ENCODE data around the gene PCDHGA9. TPM values are rescaled to one million over a fixed set of nuclear protein-coding genes. Genes with fewer than 3 reads are reported as not detected.
A peak's percentile ranks its signal among the peaks of the same experiment; 100 is the strongest.
"Not testable (repeated sequence)": the region's sequence is repeated elsewhere in the genome, so short reads cannot be mapped to it uniquely, and the experiment has no call there.

The PCDHGA9 gene
- total and polyA plus RNA-seq, 5 experiments from 2014 or later: 0.13 to 0.19 (median 0.14) TPM; not detected in 2

DNA sequence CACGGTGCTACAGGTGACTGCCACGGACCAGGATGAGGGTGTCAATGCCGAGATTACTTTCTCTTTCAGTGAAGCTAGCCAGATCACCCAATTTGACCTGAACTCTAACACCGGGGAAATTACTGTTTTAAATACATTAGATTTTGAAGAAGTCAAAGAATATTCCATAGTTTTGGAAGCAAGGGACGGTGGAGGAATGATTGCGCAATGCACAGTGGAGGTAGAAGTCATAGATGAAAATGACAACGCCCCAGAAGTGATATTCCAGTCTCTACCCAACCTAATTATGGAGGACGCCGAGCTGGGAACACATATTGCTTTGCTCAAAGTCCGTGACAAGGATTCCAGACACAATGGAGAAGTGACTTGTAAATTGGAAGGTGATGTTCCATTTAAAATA lies 13.9 kb upstream of the PCDHGA9 start:
- Mint-ChIP-seq H3K4me3 (peak overlapping the region in 2 of 10 donors; percentile 24 to 29), H3K36me3 (peaks cover 23 to 58% (median 34%) of the 10 kb centered on the region in 3 donors), H3K4me1 (peaks cover 0 to 2% (median 1%) of the 10 kb centered on the region in 4 donors), H3K9me3 (peaks cover 14 to 88% (median 51%) of the 10 kb centered on the region in 9 donors), H3K27me3 (peaks cover 40 to 89% (median 75%) of the 10 kb centered on the region in 5 donors), H3K27ac (peak overlapping the region in 1 of 10 donors; percentile 53)
- DNase-seq (no peak), ATAC-seq (no peak)
- POLR2A ChIA-PET: no interaction called here

DNA sequence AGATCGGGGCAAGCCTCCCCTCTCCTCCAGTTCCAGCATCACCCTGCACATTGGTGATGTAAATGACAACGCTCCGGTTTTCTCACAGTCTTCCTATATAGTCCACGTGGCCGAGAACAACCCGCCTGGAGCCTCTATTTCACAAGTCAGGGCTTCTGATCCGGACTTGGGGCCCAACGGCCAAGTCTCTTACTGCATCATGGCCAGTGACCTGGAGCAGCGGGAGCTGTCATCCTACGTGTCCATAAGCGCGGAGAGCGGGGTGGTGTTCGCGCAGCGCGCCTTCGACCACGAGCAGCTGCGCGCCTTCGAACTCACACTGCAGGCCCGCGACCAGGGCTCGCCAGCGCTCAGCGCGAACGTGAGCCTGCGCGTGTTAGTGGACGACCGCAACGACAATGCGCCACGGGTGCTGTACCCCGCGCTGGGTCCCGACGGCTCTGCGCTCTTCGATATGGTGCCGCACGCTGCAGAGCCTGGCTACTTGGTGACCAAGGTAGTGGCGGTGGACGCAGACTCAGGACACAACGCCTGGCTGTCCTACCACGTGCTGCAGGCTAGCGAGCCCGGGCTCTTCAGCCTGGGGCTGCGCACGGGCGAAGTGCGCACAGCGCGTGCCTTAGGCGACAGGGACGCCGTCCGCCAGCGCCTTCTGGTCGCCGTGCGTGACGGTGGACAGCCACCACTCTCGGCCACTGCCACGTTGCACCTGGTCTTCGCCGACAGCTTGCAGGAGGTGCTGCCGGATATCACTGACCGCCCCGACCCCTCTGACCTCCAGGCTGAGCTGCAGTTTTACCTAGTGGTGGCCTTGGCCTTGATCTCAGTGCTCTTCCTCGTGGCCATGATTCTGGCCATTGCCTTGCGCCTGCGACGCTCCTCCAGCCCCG lies 13.2 kb upstream of the PCDHGA9 start:
- DNase-seq: no peak
- H3K4me1 Mint-ChIP-seq: peaks cover 0 to 2% (median 1%) of the 10 kb centered on the region in 4 donors
- ATAC-seq: no peak
- no peak overlapping the region for H3K27ac Mint-ChIP-seq
- H3K9me3 Mint-ChIP-seq: peaks cover 14 to 87% (median 51%) of the 10 kb centered on the region in 9 donors
- H3K27me3 Mint-ChIP-seq: peaks cover 44 to 92% (median 74%) of the 10 kb centered on the region in 5 donors
- H3K36me3 Mint-ChIP-seq: peaks cover 23 to 57% (median 39%) of the 10 kb centered on the region in 3 donors
- H3K4me3 Mint-ChIP-seq: peak overlapping the region in 3 of 10 donors; percentile 29 to 71 (median 49)
- POLR2A ChIA-PET: no interaction called here

DNA sequence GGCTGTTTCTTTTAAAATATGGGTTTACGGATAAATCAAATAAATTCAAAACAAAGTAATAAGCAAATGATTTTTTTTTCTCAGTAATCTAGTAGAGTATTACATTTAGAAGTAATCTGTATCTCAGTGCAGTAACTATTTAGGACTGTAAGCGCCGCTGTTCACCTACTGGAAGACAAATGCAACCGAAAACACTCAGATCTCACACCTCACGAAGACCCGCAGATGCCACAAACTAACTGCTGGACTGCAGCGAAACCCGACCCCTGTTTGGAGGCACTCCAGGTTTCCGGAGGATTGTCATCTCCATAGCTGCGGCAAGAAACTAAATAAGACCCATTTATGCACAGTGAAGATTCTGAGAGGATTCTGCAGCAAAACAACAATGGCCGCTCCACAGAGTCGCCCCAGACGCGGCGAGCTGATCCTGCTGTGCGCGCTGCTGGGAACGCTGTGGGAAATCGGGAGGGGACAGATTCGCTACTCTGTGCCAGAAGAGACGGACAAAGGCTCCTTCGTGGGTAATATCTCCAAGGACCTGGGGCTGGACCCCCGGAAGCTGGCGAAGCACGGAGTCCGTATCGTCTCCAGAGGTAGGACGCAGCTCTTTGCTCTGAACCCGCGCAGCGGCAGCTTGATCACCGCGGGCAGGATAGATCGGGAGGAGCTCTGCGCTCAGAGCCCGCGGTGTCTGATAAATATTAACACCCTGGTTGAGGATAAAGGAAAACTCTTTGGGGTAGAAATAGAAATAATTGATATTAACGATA lies 10.0 kb upstream of the PCDHGA9 start, which contains the start of gene PCDHGA8:
TSS of gene PCDHGA8 (plus strand) at position 205 of the 770 bp plus-strand sequence. CDS start at position 386, 181 bp downstream.
- Mint-ChIP-seq H3K4me3 (peak within 1 kb of the TSS in 1 of 10 donors; percentile 52), H3K27me3 (peaks cover 41 to 87% (median 68%) of the 10 kb centered on the region in 5 donors), H3K36me3 (peaks cover 21 to 51% (median 35%) of the 10 kb centered on the region in 3 donors), H3K4me1 (peaks cover 0 to 2% (median 0%) of the 10 kb centered on the region in 4 donors), H3K27ac (peak within 1 kb of the TSS in 1 of 10 donors; percentile 67), H3K9me3 (peaks cover 0 to 83% (median 38%) of the 10 kb centered on the region in 9 donors)
- ATAC-seq: no peak
- POLR2A ChIA-PET: interaction anchor here (0.6 kb wide), 1 partner anchor 497 kb away, joined by 5 read pairs; no protein-coding TSS in a partner anchor
- no peak for DNase-seq

DNA sequence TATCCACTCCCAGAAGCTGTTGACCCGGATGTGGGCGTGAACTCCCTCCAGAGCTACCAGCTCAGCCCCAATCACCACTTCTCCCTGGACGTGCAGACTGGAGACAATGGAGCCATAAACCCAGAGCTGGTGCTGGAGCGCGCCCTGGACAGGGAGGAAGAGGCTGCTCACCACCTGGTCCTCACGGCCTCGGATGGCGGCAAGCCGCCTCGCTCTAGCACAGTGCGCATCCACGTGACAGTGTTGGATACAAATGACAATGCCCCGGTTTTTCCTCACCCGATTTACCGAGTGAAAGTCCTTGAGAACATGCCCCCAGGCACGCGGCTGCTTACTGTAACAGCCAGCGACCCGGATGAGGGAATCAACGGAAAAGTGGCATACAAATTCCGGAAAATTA lies 9.3 kb upstream of the PCDHGA9 start:
- Mint-ChIP-seq H3K27ac (no peak overlapping the region), H3K36me3 (peaks cover 20 to 50% (median 35%) of the 10 kb centered on the region in 3 donors), H3K9me3 (peaks cover 0 to 80% (median 38%) of the 10 kb centered on the region in 9 donors), H3K4me1 (peaks cover 0 to 2% (median 0%) of the 10 kb centered on the region in 4 donors), H3K4me3 (no peak overlapping the region), H3K27me3 (peaks cover 39 to 84% (median 66%) of the 10 kb centered on the region in 5 donors)
- POLR2A ChIA-PET: interaction anchor here (0.6 kb wide), 1 partner anchor 496 kb away, joined by 5 read pairs; no protein-coding TSS in a partner anchor
- DNase-seq (no peak), ATAC-seq (no peak)

DNA sequence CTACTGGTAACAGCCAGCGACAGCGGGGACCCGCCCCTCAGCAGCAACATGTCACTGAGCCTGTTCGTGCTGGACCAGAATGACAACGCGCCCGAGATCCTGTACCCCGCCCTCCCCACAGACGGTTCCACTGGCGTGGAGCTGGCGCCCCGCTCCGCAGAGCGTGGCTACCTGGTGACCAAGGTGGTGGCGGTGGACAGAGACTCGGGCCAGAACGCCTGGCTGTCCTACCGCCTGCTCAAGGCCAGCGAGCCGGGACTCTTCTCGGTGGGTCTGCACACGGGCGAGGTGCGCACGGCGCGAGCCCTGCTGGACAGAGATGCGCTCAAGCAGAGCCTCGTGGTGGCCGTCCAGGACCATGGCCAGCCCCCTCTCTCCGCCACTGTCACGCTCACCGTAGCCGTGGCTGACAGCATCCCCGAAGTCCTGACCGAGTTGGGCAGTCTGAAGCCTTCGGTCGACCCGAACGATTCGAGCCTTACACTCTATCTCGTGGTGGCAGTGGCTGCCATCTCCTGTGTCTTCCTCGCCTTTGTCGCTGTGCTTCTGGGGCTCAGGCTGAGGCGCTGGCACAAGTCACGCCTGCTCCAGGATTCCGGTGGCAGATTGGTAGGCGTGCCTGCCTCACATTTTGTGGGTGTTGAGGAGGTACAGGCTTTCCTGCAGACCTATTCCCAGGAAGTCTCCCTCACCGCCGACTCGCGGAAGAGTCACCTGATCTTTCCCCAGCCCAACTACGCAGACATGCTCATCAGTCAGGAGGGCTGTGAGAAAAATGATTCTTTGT lies 8.0 kb upstream of the PCDHGA9 start:
- H3K36me3 Mint-ChIP-seq: peaks cover 19 to 49% (median 37%) of the 10 kb centered on the region in 3 donors
- peak overlapping the region in 1 of 10 donors; percentile 24 for H3K27ac Mint-ChIP-seq
- peaks cover 40 to 83% (median 67%) of the 10 kb centered on the region in 5 donors for H3K27me3 Mint-ChIP-seq
- ATAC-seq, H3K4me1 Mint-ChIP-seq, DNase-seq, H3K4me3 Mint-ChIP-seq, POLR2A ChIA-PET: not testable (repeated sequence)
- peaks cover 0 to 77% (median 37%) of the 10 kb centered on the region in 9 donors for H3K9me3 Mint-ChIP-seq

DNA sequence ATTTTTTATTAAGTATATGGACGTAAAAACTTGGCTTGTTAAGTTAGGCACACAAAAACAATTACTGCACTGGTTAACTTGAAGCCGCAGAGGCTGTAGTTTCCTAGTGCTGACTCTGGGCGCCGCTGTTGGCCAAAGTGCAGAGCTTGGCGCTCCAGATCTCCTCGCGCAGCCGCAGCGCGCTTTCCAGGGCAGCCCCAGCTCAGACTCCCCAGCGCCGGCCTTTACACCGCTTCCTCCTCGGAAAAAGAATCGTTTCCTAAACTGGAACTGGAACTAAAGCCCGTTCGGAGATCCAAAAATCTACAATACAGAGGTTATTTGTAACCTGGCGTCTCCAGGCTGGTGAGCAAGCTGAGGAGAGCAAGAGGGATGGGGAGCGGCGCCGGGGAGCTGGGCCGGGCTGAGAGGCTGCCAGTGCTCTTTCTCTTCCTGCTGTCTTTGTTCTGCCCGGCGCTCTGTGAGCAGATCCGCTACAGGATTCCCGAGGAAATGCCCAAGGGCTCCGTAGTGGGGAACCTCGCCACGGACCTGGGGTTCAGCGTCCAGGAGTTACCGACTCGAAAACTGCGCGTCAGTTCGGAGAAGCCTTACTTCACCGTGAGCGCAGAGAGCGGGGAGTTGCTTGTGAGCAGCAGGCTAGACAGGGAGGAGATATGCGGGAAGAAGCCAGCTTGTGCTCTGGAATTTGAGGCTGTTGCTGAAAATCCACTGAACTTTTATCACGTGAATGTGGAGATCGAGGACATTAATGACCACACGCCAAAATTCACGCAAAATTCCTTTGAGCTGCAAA lies 4.6 kb upstream of the PCDHGA9 start, which contains the start of gene PCDHGB5:
TSS of gene PCDHGB5 (plus strand) at position 192 of the 796 bp plus-strand sequence. CDS start at position 373, 181 bp downstream.
- ATAC-seq: peak; percentile 84 to 85

DNA sequence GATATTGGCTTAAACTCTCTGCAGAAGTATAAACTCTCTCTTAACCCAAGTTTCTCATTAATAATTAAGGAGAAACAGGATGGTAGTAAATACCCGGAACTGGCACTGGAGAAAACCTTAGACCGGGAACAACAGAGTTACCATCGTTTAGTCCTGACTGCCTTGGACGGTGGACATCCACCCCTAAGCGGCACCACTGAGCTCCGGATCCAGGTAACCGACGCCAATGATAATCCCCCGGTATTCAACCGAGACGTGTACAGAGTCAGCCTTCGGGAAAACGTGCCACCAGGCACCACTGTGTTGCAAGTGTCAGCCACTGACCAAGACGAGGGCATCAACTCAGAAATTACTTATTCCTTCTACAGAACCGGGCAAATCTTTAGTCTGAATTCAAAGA lies 4.0 kb upstream of the PCDHGA9 start:
- DNase-seq: no peak
- peaks cover 0 to 71% (median 29%) of the 10 kb centered on the region in 9 donors for H3K9me3 Mint-ChIP-seq
- no peaks in the 10 kb centered on the region for H3K4me1 Mint-ChIP-seq
- H3K4me3 Mint-ChIP-seq: no peak overlapping the region
- peaks cover 40 to 80% (median 61%) of the 10 kb centered on the region in 5 donors for H3K27me3 Mint-ChIP-seq
- H3K36me3 Mint-ChIP-seq: peaks cover 18 to 48% (median 26%) of the 10 kb centered on the region in 3 donors
- no peak for ATAC-seq
- H3K27ac Mint-ChIP-seq: peak overlapping the region in 1 of 10 donors; percentile 79
- POLR2A ChIA-PET: no interaction called here

More for the DNA sequence above, 4.6 kb upstream of the PCDHGA9 start, which contains the start of gene PCDHGB5:
- Mint-ChIP-seq H3K36me3 (peaks cover 19 to 49% (median 29%) of the 10 kb centered on the region in 3 donors), H3K4me3 (peak within 1 kb of the TSS; percentile 38 to 67 (median 57)), H3K9me3 (peaks cover 0 to 71% (median 31%) of the 10 kb centered on the region in 9 donors), H3K27me3 (peaks cover 38 to 80% (median 58%) of the 10 kb centered on the region in 5 donors), H3K27ac (peak within 1 kb of the TSS in 1 of 10 donors; percentile 79)
- H3K4me1 Mint-ChIP-seq, POLR2A ChIA-PET: not testable (repeated sequence)
- peak in 4 of 10 donors; percentile 18 to 50 (median 34) for DNase-seq

DNA sequence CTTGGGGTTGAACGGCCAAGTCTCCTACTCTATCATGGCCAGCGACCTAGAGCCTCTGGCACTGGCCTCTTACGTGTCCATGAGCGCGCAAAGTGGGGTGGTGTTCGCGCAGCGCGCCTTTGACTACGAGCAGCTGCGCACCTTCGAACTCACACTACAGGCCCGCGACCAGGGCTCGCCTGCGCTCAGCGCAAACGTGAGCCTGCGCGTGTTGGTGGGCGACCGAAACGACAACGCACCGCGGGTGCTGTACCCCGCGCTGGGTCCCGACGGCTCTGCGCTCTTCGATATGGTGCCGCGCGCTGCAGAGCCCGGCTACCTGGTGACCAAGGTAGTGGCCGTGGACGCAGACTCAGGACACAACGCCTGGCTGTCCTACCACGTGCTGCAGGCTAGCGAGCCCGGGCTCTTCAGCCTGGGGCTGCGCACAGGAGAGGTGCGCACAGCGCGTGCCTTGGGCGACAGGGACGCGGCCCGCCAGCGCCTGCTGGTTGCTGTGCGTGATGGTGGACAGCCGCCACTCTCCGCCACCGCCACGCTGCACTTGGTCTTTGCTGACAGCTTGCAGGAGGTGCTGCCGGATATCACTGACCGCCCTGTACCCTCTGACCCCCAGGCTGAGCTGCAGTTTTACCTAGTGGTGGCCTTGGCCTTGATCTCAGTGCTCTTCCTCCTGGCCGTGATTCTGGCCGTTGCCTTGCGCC lies 2.9 kb upstream of the PCDHGA9 start:
- POLR2A ChIA-PET: no interaction called here
- Mint-ChIP-seq H3K4me3 (peak overlapping the region in 3 of 10 donors; percentile 7 to 36 (median 17)), H3K27ac (peak overlapping the region in 2 of 10 donors; percentile 21 to 33), H3K27me3 (peaks cover 42 to 80% (median 63%) of the 10 kb centered on the region in 5 donors), H3K4me1 (no peaks in the 10 kb centered on the region), H3K9me3 (peaks cover 0 to 72% (median 26%) of the 10 kb centered on the region in 9 donors), H3K36me3 (peaks cover 14 to 50% (median 29%) of the 10 kb centered on the region in 3 donors)
- ATAC-seq (no peak), DNase-seq (no peak)

DNA sequence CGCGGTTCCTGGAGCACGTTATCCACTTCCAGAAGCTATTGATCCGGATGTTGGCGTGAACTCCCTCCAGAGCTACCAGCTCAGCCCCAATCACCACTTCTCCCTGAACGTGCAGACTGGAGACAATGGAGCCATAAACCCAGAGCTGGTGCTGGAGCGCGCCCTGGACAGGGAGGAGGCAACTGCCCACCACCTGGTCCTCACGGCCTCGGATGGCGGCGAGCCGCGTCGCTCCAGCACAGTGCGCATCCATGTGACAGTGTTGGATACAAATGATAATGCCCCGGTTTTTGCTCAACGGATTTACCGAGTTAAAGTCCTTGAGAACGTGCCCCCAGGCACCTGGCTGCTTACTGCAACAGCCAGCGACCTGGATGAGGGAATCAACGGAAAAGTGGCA lies 809 bp downstream of the PCDHGA9 start:
- peaks cover 0 to 2% (median 2%) of the 10 kb centered on the region in 4 donors for H3K4me1 Mint-ChIP-seq

DNA sequence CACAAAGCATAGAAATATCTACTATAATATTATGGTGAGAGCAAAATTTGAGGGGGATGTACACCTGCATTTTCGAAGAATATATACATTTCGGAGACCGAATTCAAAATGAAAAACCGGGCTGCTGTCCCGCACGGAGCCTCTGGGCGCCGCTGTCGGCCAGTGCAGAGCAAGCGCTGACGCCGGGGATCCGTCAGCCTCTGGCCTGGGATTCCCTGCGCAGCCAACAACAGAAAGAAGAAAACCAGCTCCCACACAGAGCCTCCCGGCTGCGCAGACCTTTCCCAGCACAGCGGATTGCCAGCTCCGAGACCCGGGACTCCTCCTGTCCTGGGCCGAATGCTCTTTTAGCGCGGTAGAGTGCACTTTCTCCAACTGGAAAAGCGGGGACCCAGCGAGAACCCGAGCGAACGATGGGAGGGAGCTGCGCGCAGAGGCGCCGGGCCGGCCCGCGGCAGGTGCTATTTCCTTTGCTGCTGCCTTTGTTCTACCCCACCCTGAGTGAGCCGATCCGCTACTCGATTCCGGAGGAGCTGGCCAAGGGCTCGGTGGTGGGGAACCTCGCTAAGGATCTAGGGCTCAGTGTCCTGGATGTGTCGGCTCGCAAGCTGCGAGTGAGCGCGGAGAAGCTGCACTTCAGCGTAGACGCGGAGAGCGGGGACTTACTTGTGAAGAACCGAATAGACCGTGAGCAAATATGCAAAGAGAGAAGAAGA lies 5.4 kb downstream of the PCDHGA9 start, which contains the start of gene PCDHGB6:
TSS of gene PCDHGB6 (plus strand) at position 232 of the 716 bp plus-strand sequence. CDS start at position 414, 182 bp downstream.
- DNase-seq (peak in 4 of 10 donors; percentile 28 to 38 (median 33)), ATAC-seq (peak; percentile 67 to 71)
- POLR2A ChIA-PET, H3K4me1 Mint-ChIP-seq: not testable (repeated sequence)
- H3K9me3 Mint-ChIP-seq: peaks cover 0 to 67% (median 41%) of the 10 kb centered on the region in 9 donors
- H3K36me3 Mint-ChIP-seq: peaks cover 6 to 49% (median 27%) of the 10 kb centered on the region in 3 donors
- H3K27me3 Mint-ChIP-seq: peaks cover 46 to 78% (median 67%) of the 10 kb centered on the region in 5 donors
- peak within 1 kb of the TSS in 2 of 10 donors; percentile 9 to 34 for H3K27ac Mint-ChIP-seq
- H3K4me3 Mint-ChIP-seq: peak within 1 kb of the TSS; percentile 43 to 78 (median 61)

More for the DNA sequence above, 809 bp downstream of the PCDHGA9 start:
- DNase-seq (no peak), ATAC-seq (no peak)
- POLR2A ChIA-PET: no interaction called here
- peak overlapping the region in 1 of 10 donors; percentile 7 for H3K4me3 Mint-ChIP-seq
- H3K27ac Mint-ChIP-seq: no peak overlapping the region
- H3K36me3 Mint-ChIP-seq: peaks cover 7 to 50% (median 25%) of the 10 kb centered on the region in 3 donors
- peaks cover 0 to 80% (median 34%) of the 10 kb centered on the region in 9 donors for H3K9me3 Mint-ChIP-seq
- H3K27me3 Mint-ChIP-seq: peaks cover 50 to 91% (median 67%) of the 10 kb centered on the region in 5 donors

Measured in naive thymus-derived CD8-positive, alpha-beta T cell (primary cell).